ENCODE data around the gene SGSM1.

Gene SGSM1

DNA sequence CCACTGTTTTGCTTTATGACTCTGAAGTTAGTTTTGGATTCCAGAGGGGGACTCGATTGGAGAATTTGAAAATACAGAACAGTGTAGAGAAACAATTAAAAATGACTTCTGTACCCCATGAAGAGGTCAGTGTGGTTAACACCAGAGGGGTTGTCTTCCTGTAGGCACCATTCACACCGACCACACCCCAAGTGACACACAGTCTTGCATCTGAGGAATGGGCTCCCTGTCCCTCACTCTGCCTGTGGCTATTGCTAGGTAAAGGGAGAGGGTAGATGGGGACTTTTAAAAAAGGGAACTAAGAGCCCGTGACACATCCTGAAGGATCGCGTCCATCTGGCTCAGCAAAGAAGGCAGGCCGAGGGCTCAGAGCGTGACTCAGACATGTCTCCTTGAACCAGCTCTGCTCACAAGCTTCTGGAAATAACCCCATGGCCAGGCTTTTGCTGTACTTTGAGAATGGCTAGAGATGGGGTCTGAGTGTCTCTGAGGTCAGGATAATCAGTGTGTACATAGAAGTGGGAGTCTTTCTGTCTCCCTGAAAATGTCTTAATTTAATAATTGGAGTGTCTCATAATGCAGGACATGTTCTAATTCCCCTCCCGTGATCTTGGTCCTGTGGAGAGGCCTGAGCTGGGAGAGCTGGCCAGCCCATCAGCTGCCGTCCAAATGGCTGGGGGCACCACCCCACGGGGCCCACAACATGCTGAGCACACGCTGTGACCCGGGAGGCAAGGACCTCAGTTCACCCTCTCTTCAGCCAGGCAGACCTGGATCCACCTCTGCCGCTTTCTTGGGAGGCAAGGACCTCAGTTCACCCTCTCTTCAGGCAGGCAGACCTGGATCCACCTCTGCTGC, 39.3 kb downstream of the SGSM1 start:
- Histone ChIP-seq H2BK12ac (ENCODE audit: low read length) (no peak overlapping the region), H2BK5ac (ENCODE audit: low read depth, low read length, poor library complexity) (no peak overlapping the region), H3K23ac (ENCODE audit: low read length) (no peak overlapping the region), H3K9ac (ENCODE audit: low read length) (no peak overlapping the region), H2AK5ac (ENCODE audit: low read length) (no peak overlapping the region), H3K4ac (ENCODE audit: low read depth, low read length) (no peak overlapping the region), H4K8ac (ENCODE audit: low read depth, low read length) (no peak overlapping the region), H3K9me3 (ENCODE audit: insufficient read depth, low read depth, low read length) (peaks cover 2% of the 10 kb centered on the region), H3K4me2 (ENCODE audit: low read length) (no peak overlapping the region), H3K27me3 (ENCODE audit: insufficient read depth, low read length) (no peaks in the 10 kb centered on the region), H3K79me2 (ENCODE audit: control insufficient read depth, insufficient read depth, low read length, poor library complexity) (no peaks in the 10 kb centered on the region), H3K36me3 (ENCODE audit: control insufficient read depth in 1 of 2, insufficient read depth in 2 of 2, low read length in 2 of 2) (no peaks in the 10 kb centered on the region), H3K18ac (ENCODE audit: low read length) (no peak overlapping the region), H3K14ac (ENCODE audit: low read length) (no peak overlapping the region), H3K27ac (ENCODE audit: low read depth, low read length) (no peak overlapping the region), H3K4me3 (ENCODE audit: low read depth, low read length) (no peak overlapping the region), H4K91ac (ENCODE audit: low read depth, low read length) (no peak overlapping the region), H3K79me1 (ENCODE audit: low read length) (no peaks in the 10 kb centered on the region), H2BK120ac (ENCODE audit: insufficient read depth, low read length, poor library complexity) (no peak overlapping the region), H4K12ac (ENCODE audit: low read depth, low read length) (no peak overlapping the region), H2AFZ (ENCODE audit: insufficient read depth, low read length, poor library complexity) (no peak overlapping the region), H3K4me1 (ENCODE audit: control insufficient read depth in 1 of 2, insufficient read depth in 2 of 2, low read length in 2 of 2) (no peaks in the 10 kb centered on the region)
- WGBS (ENCODE audit: extremely low coverage, insufficient coverage, insufficient read length), result no CpG with 5 or more reads among the region's 13 CpGs
- peak; percentile 71 to 74 for DNase-seq

DNA sequence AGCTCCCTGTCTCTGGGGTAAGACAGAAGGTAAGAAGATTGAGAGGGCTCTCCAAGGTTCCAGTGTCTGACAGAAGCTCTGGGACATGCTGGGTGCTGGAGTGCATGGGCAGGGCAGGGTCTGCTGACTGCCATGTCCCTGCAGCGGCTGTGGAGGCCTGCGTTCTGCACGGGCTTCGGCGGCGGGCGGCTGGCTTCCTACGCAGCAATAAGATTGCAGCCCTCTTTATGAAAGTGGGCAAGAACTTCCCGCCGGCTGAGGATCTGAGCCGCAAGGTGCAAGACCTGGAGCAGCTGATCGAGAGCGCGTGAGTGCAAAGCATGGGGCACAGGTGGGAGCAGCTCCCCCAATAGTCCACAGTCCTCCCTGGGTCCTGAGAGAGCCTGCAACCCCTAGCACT, 41.5 kb downstream of the SGSM1 start:
- Histone ChIP-seq H3K4me1 (ENCODE audit: control insufficient read depth in 1 of 2, insufficient read depth in 2 of 2, low read length in 2 of 2) (no peaks in the 10 kb centered on the region), H4K91ac (ENCODE audit: low read depth, low read length) (no peak overlapping the region), H4K12ac (ENCODE audit: low read depth, low read length) (no peak overlapping the region), H3K79me2 (ENCODE audit: control insufficient read depth, insufficient read depth, low read length, poor library complexity) (no peaks in the 10 kb centered on the region), H3K18ac (ENCODE audit: low read length) (no peak overlapping the region), H3K9me3 (ENCODE audit: insufficient read depth, low read depth, low read length) (peaks cover 2% of the 10 kb centered on the region), H2BK120ac (ENCODE audit: insufficient read depth, low read length, poor library complexity) (no peak overlapping the region), H3K4me2 (ENCODE audit: low read length) (no peak overlapping the region), H3K27me3 (ENCODE audit: insufficient read depth, low read length) (no peaks in the 10 kb centered on the region), H3K27ac (ENCODE audit: low read depth, low read length) (no peak overlapping the region), H2BK5ac (ENCODE audit: low read depth, low read length, poor library complexity) (no peak overlapping the region), H4K8ac (ENCODE audit: low read depth, low read length) (no peak overlapping the region), H2AK5ac (ENCODE audit: low read length) (no peak overlapping the region), H2AFZ (ENCODE audit: insufficient read depth, low read length, poor library complexity) (no peak overlapping the region), H2BK12ac (ENCODE audit: low read length) (no peak overlapping the region), H3K4me3 (ENCODE audit: low read depth, low read length) (no peak overlapping the region), H3K14ac (ENCODE audit: low read length) (no peak overlapping the region), H3K4ac (ENCODE audit: low read depth, low read length) (no peak overlapping the region), H3K23ac (ENCODE audit: low read length) (no peak overlapping the region), H3K79me1 (ENCODE audit: low read length) (no peaks in the 10 kb centered on the region), H3K36me3 (ENCODE audit: control insufficient read depth in 1 of 2, insufficient read depth in 2 of 2, low read length in 2 of 2) (no peaks in the 10 kb centered on the region), H3K9ac (ENCODE audit: low read length) (no peak overlapping the region)
- WGBS (ENCODE audit: extremely low coverage, insufficient coverage, insufficient read length), result no CpG with 5 or more reads among the region's 14 CpGs
- no peak for DNase-seq

DNA sequence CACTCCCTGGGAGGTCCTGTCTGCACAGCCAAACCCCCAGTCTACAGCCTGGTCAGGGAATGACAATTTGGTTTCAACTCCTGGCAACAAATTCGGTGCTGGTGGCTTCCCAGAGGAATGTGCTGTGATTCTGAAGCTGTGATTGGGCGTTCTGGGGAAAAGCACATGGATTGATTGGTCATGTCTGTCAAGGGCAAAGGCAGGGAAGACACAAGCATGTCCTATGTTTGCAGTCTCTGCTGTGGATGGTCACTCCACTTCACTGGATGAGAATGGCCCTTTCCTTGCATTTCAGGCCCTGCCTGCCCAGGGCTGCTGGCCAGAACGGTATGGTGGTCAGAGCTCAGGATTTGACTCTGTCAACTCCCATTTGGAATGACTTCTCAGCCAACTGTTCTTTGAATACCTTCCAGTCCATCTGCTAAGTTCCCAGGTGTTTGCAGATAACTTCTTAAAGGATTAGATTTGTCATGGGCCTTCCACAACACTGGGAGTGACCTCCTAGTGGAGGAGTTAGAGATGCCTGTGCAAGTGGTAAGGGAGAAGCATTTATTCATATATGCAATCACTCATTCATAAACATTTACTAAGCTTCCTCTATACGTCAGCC, 42.7 kb downstream of the SGSM1 start:
- WGBS (ENCODE audit: extremely low coverage, insufficient coverage, insufficient read length), result no CpG with 5 or more reads among the region's 4 CpGs
- H2BK12ac ChIP-seq (ENCODE audit: low read length), result no peak overlapping the region
- H3K36me3 ChIP-seq (ENCODE audit: control insufficient read depth in 1 of 2, insufficient read depth in 2 of 2, low read length in 2 of 2), result no peaks in the 10 kb centered on the region
- no peak overlapping the region for H3K27ac ChIP-seq (ENCODE audit: low read depth, low read length)
- no peak overlapping the region for H3K14ac ChIP-seq (ENCODE audit: low read length)
- H3K79me1 ChIP-seq (ENCODE audit: low read length), result no peaks in the 10 kb centered on the region
- no peak overlapping the region for H3K4me3 ChIP-seq (ENCODE audit: low read depth, low read length)
- no peak overlapping the region for H3K4me2 ChIP-seq (ENCODE audit: low read length)
- DNase-seq, result no peak
- no peak overlapping the region for H2BK5ac ChIP-seq (ENCODE audit: low read depth, low read length, poor library complexity)
- no peaks in the 10 kb centered on the region for H3K27me3 ChIP-seq (ENCODE audit: insufficient read depth, low read length)
- H2AK5ac ChIP-seq (ENCODE audit: low read length), result no peak overlapping the region
- no peaks in the 10 kb centered on the region for H3K79me2 ChIP-seq (ENCODE audit: control insufficient read depth, insufficient read depth, low read length, poor library complexity)
- H3K4ac ChIP-seq (ENCODE audit: low read depth, low read length), result no peak overlapping the region
- H2AFZ ChIP-seq (ENCODE audit: insufficient read depth, low read length, poor library complexity), result no peak overlapping the region
- no peak overlapping the region for H3K9ac ChIP-seq (ENCODE audit: low read length)
- no peaks in the 10 kb centered on the region for H3K4me1 ChIP-seq (ENCODE audit: control insufficient read depth in 1 of 2, insufficient read depth in 2 of 2, low read length in 2 of 2)
- no peak overlapping the region for H2BK120ac ChIP-seq (ENCODE audit: insufficient read depth, low read length, poor library complexity)
- no peak overlapping the region for H4K8ac ChIP-seq (ENCODE audit: low read depth, low read length)
- no peak overlapping the region for H4K91ac ChIP-seq (ENCODE audit: low read depth, low read length)
- no peak overlapping the region for H3K18ac ChIP-seq (ENCODE audit: low read length)
- H3K23ac ChIP-seq (ENCODE audit: low read length), result no peak overlapping the region
- H4K12ac ChIP-seq (ENCODE audit: low read depth, low read length), result no peak overlapping the region
- H3K9me3 ChIP-seq (ENCODE audit: insufficient read depth, low read depth, low read length), result peaks cover 2% of the 10 kb centered on the region

DNA sequence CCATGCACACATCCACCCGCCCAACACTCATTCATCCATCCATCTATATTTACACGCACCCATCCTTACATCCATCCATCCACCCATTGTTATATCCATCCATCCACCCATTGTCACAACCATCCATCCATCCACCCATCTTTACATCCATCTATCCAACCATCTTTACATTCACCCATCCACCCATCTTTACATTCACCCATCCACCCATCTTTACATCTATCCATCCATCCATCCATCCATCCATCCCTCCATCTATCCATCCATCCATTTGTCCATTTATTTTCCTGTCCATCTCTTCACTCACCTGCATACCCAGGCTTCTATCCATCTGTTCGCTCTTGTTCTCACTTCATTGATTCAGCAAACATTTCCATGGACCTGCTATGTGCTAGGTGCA, 49.8 kb downstream of the SGSM1 start:
- no peak overlapping the region for H2BK12ac ChIP-seq (ENCODE audit: low read length)
- no peak overlapping the region for H3K14ac ChIP-seq (ENCODE audit: low read length)
- H3K4me1 ChIP-seq (ENCODE audit: control insufficient read depth in 1 of 2, insufficient read depth in 2 of 2, low read length in 2 of 2), result no peaks in the 10 kb centered on the region
- H4K91ac ChIP-seq (ENCODE audit: low read depth, low read length), result no peak overlapping the region
- no peaks in the 10 kb centered on the region for H3K27me3 ChIP-seq (ENCODE audit: insufficient read depth, low read length)
- no peak overlapping the region for H3K27ac ChIP-seq (ENCODE audit: low read depth, low read length)
- H3K79me2 ChIP-seq (ENCODE audit: control insufficient read depth, insufficient read depth, low read length, poor library complexity), result no peaks in the 10 kb centered on the region
- H2BK5ac ChIP-seq (ENCODE audit: low read depth, low read length, poor library complexity), result no peak overlapping the region
- 100% methylated on average over 2 of the region's 3 CpGs for WGBS (ENCODE audit: extremely low coverage, insufficient coverage, insufficient read length)
- H3K4ac ChIP-seq (ENCODE audit: low read depth, low read length), result no peak overlapping the region
- no peak overlapping the region for H3K18ac ChIP-seq (ENCODE audit: low read length)
- no peak overlapping the region for H2BK120ac ChIP-seq (ENCODE audit: insufficient read depth, low read length, poor library complexity)
- H3K79me1 ChIP-seq (ENCODE audit: low read length), result no peaks in the 10 kb centered on the region
- H3K4me3 ChIP-seq (ENCODE audit: low read depth, low read length), result no peak overlapping the region
- no peak overlapping the region for H4K8ac ChIP-seq (ENCODE audit: low read depth, low read length)
- H4K12ac ChIP-seq (ENCODE audit: low read depth, low read length), result no peak overlapping the region
- H3K4me2 ChIP-seq (ENCODE audit: low read length), result no peak overlapping the region
- no peaks in the 10 kb centered on the region for H3K36me3 ChIP-seq (ENCODE audit: control insufficient read depth in 1 of 2, insufficient read depth in 2 of 2, low read length in 2 of 2)
- no peak overlapping the region for H3K9ac ChIP-seq (ENCODE audit: low read length)
- no peak overlapping the region for H2AFZ ChIP-seq (ENCODE audit: insufficient read depth, low read length, poor library complexity)
- H3K9me3 ChIP-seq (ENCODE audit: insufficient read depth, low read depth, low read length), result peaks cover 3% of the 10 kb centered on the region
- H2AK5ac ChIP-seq (ENCODE audit: low read length), result no peak overlapping the region
- no peak for DNase-seq
- H3K23ac ChIP-seq (ENCODE audit: low read length), result no peak overlapping the region

Measured in trophoblast cell (in vitro differentiated cells and primary cell).